Activated CD4-positive, CD25-positive, alpha-beta regulatory T cell (primary cell): ENCODE data around the gene CREB5.

Experiments used
- DNase-seq, 4 experiments: peaks; one replicate each; lab custom pipeline; 2025; lab: John Stamatoyannopoulos, UW

CREB5 gene

DNA sequence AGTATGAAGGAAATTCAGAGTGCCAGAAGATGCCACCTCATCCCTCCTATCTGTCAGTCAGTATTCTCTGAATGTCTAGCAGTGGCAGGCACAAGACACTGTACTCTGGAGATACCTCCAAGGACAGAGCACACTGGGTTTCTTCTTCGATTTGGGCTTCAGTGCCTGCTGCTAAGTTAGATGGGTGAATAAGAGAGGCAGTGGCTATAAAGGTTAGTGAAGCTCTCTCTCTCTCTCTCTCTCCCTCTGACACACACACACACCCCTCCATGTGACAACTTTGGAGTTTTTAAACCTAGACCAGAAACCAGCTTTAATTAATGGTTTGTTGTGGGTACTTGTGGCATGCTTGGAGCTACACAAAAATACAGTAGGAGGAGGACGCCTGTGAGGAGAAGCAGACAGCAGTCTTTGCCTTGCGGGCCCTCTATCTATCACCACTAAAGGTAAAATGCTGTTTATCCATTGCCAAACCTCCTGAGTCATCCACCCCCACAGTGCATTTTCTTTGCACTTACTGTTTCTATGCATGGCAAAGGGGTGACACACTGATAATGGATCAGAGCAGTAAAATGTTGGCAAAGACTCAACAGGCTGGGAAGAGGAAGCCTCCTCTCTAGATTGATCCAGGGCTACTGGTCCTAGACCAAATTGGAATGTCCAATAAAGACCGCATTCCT is 443.4 kb downstream of the CREB5 start:
- no peak for DNase-seq

DNA sequence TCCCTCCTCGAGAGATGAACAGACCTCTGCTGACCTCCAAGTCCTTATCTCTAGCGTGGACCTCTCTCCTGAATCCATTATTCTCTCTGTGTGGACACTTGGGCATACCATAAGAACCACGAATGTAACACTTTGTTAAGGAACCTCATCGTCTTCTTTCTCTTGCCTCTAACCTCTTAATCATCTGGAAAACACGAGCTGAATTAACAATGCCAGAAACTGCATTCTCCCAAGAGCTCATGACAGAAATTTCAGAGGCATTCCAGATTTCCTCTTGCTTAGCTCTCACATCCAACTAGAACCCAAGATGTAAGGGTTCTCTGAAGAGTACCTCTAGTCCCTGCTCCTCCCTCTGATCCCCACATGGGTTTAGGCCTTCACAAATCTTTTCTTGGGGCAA is 444.3 kb downstream of the CREB5 start:
- DNase-seq: no peak

DNA sequence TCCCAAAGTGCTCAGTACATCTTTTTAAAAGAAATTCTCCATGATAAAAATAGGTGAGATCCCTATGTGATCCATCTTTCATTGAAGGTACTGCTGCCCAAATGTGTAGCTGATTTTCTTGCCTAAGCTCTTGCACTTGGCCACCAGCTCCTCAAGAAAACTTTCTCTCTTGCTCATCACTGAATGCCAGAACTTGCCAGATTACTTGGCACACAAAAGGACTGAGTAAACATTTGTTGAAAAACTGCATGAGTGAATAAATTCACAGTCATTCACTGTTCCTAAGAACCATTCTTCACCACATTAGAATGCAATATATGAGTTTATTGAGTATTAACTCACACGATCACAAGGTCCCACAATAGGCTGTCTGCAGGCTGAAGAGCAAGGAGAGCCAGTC is 445.9 kb downstream of the CREB5 start:
- DNase-seq: no peak

- no peak for DNase-seq
These were observed 446.6 kb downstream of the CREB5 start for GRCh38 chr7:28858895-28859294.

GRCh38 chr7:28861825-28862224 is 449.5 kb downstream of the CREB5 start:
- DNase-seq: no peak

- DNase-seq: no peak
These were observed 450.4 kb downstream of the CREB5 start for GRCh38 chr7:28862595-28863272.

DNA sequence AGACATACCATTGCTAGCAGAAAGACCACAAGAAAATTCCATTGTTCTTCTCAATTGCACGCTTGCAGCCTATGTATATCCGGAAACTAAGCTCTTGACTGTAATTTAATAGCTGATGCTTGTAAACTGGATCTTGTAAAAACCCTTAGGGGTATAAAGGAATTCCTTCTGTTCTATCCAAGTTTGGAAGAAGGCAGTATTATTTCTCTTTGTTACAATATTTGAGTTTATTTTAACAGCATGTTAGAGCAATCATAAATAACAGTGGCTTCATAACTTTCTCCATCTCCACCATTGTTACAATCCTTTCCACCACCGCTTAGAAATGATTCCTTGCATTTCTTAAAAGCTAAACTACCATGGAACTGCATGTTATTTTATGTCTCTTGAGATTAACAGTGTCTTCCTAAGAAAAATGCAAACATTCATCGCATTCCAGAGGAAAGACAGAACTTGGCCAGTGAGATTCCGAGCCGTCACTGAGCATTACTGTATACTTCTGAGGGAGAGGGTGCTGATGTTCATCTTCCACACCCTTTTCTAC is 453.4 kb downstream of the CREB5 start:
- no peak for DNase-seq

- DNase-seq: no peak
These were observed 456.4 kb downstream of the CREB5 start for GRCh38 chr7:28868712-28869111.

DNA sequence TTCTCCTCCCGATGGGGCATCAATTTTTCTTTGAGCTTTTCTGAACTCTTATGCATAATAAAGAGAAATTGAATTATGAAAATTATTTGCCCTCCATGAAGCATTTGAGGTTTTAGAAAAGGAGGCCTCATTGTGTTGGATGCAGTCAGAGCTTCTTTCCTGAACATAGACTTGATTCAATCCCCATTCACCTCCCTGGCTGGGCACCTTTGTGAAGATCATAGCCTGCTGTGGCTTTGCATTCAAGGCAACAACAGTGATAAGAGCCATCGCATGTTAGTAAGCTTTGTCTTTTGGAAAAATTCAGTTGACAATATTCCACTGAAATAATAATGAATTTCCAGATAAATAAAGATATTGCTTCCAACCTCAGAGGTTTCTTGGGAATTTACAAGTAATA is 458.8 kb downstream of the CREB5 start:
- DNase-seq: no peak

GRCh38 chr7:28871631-28872030 is 459.3 kb downstream of the CREB5 start:
- no peak for DNase-seq

GRCh38 chr7:28872226-28872625 is 459.9 kb downstream of the CREB5 start:
- no peak for DNase-seq

- DNase-seq: no peak
These were observed 461.0 kb downstream of the CREB5 start for GRCh38 chr7:28873365-28873764.

- no peak for DNase-seq
These were observed 461.7 kb downstream of the CREB5 start for GRCh38 chr7:28874001-28874400.
